Islet of Langerhans (tissue), 1 donor: Measurements from ENCODE around the gene FLYWCH1.
"Not testable (repeated sequence)": the region's sequence is repeated elsewhere in the genome, so short reads cannot be mapped to it uniquely, and the experiment has no call there.

Experiments used
- FAIRE-seq: peaks from one replicate; lab custom pipeline; 2011; peaks lifted over from hg19 to GRCh38; lab: Jason Lieb, UNC

FLYWCH1 gene

GRCh38 chr16:2928151-2928550 is 16.4 kb downstream of the FLYWCH1 start:
- FAIRE-seq = not testable (repeated sequence)

GRCh38 chr16:2928796-2929195 is 17.1 kb downstream of the FLYWCH1 start:
- FAIRE-seq = no peak

- FAIRE-seq = no peak
Observed at GRCh38 chr16:2929693-2930092, 18.0 kb downstream of the FLYWCH1 start.

- FAIRE-seq = no peak
Observed at GRCh38 chr16:2930236-2930635, 18.5 kb downstream of the FLYWCH1 start.

- not testable (repeated sequence) for FAIRE-seq
Observed at GRCh38 chr16:2931231-2931914, 19.6 kb downstream of the FLYWCH1 start.

GRCh38 chr16:2933136-2933535 is 21.4 kb downstream of the FLYWCH1 start:
- FAIRE-seq = no peak

- FAIRE-seq = no peak
Observed at GRCh38 chr16:2933701-2934100, 22.0 kb downstream of the FLYWCH1 start.

- FAIRE-seq = no peak
Observed at GRCh38 chr16:2934450-2934849, 22.7 kb downstream of the FLYWCH1 start.

GRCh38 chr16:2936436-2937011 is 24.8 kb downstream of the FLYWCH1 start:
- no peak for FAIRE-seq

GRCh38 chr16:2937170-2937569 is 25.4 kb downstream of the FLYWCH1 start:
- FAIRE-seq = no peak

GRCh38 chr16:2938206-2938605 is 26.5 kb downstream of the FLYWCH1 start:
- FAIRE-seq = no peak

GRCh38 chr16:2939968-2940367 is 28.2 kb downstream of the FLYWCH1 start:
- no peak for FAIRE-seq

GRCh38 chr16:2942045-2942444 is 30.3 kb downstream of the FLYWCH1 start:
- no peak for FAIRE-seq

GRCh38 chr16:2943716-2944115 is 32.0 kb downstream of the FLYWCH1 start:
- not testable (repeated sequence) for FAIRE-seq

- no peak for FAIRE-seq
Observed at GRCh38 chr16:2946649-2947048, 34.9 kb downstream of the FLYWCH1 start.

- no peak for FAIRE-seq
Observed at GRCh38 chr16:2948807-2949704, 37.3 kb downstream of the FLYWCH1 start.

GRCh38 chr16:2949705-2950352 is 38.1 kb downstream of the FLYWCH1 start:
- FAIRE-seq = no peak

GRCh38 chr16:2950353-2950724 is 38.6 kb downstream of the FLYWCH1 start:
- no peak for FAIRE-seq

GRCh38 chr16:2950773-2951172 is 39.0 kb downstream of the FLYWCH1 start:
- FAIRE-seq = no peak

- FAIRE-seq = no peak
Observed at GRCh38 chr16:2952679-2953078, 40.9 kb downstream of the FLYWCH1 start.

GRCh38 chr16:2953706-2954627 is 42.2 kb downstream of the FLYWCH1 start:
- no peak for FAIRE-seq
